IMR-90 (cell line): ENCODE results near the gene OSTC. TPM values are rescaled to one million over a fixed set of nuclear protein-coding genes. Genes with fewer than 3 reads are reported as not detected.

Experiments used
- ATAC-seq: fragments of 200-7000 bp; cut with Tn5 transposase; 2 replicates; pipeline ENCODE4 v1.9.1; 2020; ENCODE audit warnings: low read depth, mild to moderate bottlenecking, moderate library complexity
- BruUV-seq: library from RNA; stranded (reverse); fragments of 400-500 nt; replicated peaks from 2 replicates; lab custom pipeline; 2021; lab: Mats Ljungman, UMichigan
- CTCF ChIA-PET: fragments of 300-600 bp; formaldehyde crosslinking; extraction: SDS; loops from one replicate; lab custom pipeline; 2021; ENCODE audit warnings: antibody characterized with exemption; lab: Yijun Ruan, JAX
- POLR2A ChIA-PET: fragments of 300-600 bp; sonication (Branson Sonifier 250); formaldehyde crosslinking; loops from one replicate; lab custom pipeline; 2022; ENCODE audit warnings: antibody characterized with exemption; ENCODE audit not compliant: unreplicated experiment; lab: Charles Lee
- DNase-seq: peaks from one replicate; pipeline ENCODE4 v3.0.0; 2013
- H2AFZ ChIP-seq: replicated peaks from 2 replicates; pipeline ENCODE3; 2013; ENCODE audit warnings: low read length, mild to moderate bottlenecking; ENCODE audit not compliant: poor library complexity
- H2AK5ac ChIP-seq: 2 replicates; pipeline ENCODE4 v1.6.1; 2013; ENCODE audit warnings: low read depth, low read length, inconsistent platforms
- H2AK9ac ChIP-seq: replicated peaks from 2 replicates; pipeline ENCODE3; 2013; ENCODE audit warnings: mild to moderate bottlenecking, low read depth, low read length, moderate library complexity; ENCODE audit not compliant: poor library complexity
- H2BK120ac ChIP-seq: 2 replicates; pipeline ENCODE4 v1.6.1; 2013; ENCODE audit warnings: low read depth, low read length, inconsistent platforms
- H2BK15ac ChIP-seq: 3 replicates; pipeline ENCODE4 v1.6.1; 2013; ENCODE audit warnings: low read depth, low read length, inconsistent platforms
- H2BK20ac ChIP-seq: 2 replicates; pipeline ENCODE4 v1.6.1; 2013; ENCODE audit warnings: low read depth, mild to moderate bottlenecking, inconsistent platforms, low read length, moderate library complexity
- H2BK5ac ChIP-seq: 2 replicates; pipeline ENCODE4 v1.6.1; 2013; ENCODE audit warnings: mild to moderate bottlenecking, low read depth, low read length, inconsistent platforms; ENCODE audit not compliant: poor library complexity, severe bottlenecking
- H3K14ac ChIP-seq: replicated peaks from 2 replicates; pipeline ENCODE4 v1.6.1; 2013; ENCODE audit warnings: low read depth, low read length, inconsistent platforms
- H3K18ac ChIP-seq: 2 replicates; pipeline ENCODE4 v1.6.1; 2013; ENCODE audit warnings: low read depth, low read length, control low read depth
- H3K23ac ChIP-seq: 2 replicates; pipeline ENCODE4 v1.6.1; 2013; ENCODE audit warnings: low read depth, low read length, inconsistent platforms
- H3K27ac ChIP-seq: 2 replicates; pipeline ENCODE4 v1.5.1; 2013; ENCODE audit warnings: mild to moderate bottlenecking, control low read depth, low read length; ENCODE audit not compliant: insufficient read depth
- H3K27me3 ChIP-seq: 2 replicates; pipeline ENCODE4 v1.6.1; 2013; ENCODE audit warnings: low read length; ENCODE audit not compliant: control insufficient read depth, insufficient read depth
- H3K36me3 ChIP-seq: 2 replicates; pipeline ENCODE4 v1.6.1; 2013; ENCODE audit warnings: low read length, mixed read lengths; ENCODE audit not compliant: control insufficient read depth, insufficient read depth
- H3K4ac ChIP-seq: 2 replicates; pipeline ENCODE4 v1.6.1; 2013; ENCODE audit warnings: low read depth, low read length, inconsistent platforms
- H3K4me1 ChIP-seq: 2 replicates; pipeline ENCODE4 v1.6.1; 2013; ENCODE audit warnings: low read length, mixed read lengths; ENCODE audit not compliant: control insufficient read depth, insufficient read depth
- H3K4me2 ChIP-seq: 2 replicates; pipeline ENCODE4 v1.6.1; 2013; ENCODE audit warnings: low read depth, mild to moderate bottlenecking, control low read depth, low read length, moderate library complexity
- H3K4me3 ChIP-seq: 2 replicates; pipeline ENCODE4 v1.5.1; 2013; ENCODE audit warnings: low read depth, mild to moderate bottlenecking, control low read depth, low read length, moderate library complexity; ENCODE audit not compliant: insufficient read depth
- H3K56ac ChIP-seq: 2 replicates; pipeline ENCODE4 v1.6.1; 2013; ENCODE audit warnings: low read length, inconsistent platforms; ENCODE audit not compliant: insufficient read depth; ENCODE audit errors: extremely low read depth
- H3K79me1 ChIP-seq, 2 experiments: 2 replicates each; pipeline ENCODE4 v1.6.1; 2013; ENCODE audit warnings: low read length in 2 of 2, inconsistent platforms in 1 of 2, low read depth in 1 of 2
- H3K9ac ChIP-seq: 2 replicates; pipeline ENCODE4 v1.6.1; 2013; ENCODE audit warnings: low read depth, low read length, control low read depth
- H3K9me1 ChIP-seq: 2 replicates; pipeline ENCODE4 v1.6.1; 2013; ENCODE audit warnings: low read length, inconsistent platforms; ENCODE audit not compliant: insufficient read depth
- H3K9me3 ChIP-seq: 2 replicates; pipeline ENCODE4 v1.6.1; 2013; ENCODE audit warnings: low read length; ENCODE audit not compliant: control insufficient read depth, insufficient read depth
- H4K20me1 ChIP-seq: 2 replicates; pipeline ENCODE4 v1.6.1; 2013; ENCODE audit warnings: low read length, inconsistent platforms; ENCODE audit not compliant: insufficient read depth
- H4K5ac ChIP-seq: 2 replicates; pipeline ENCODE4 v1.6.1; 2013; ENCODE audit warnings: mild to moderate bottlenecking, low read depth, low read length, control low read depth
- H4K8ac ChIP-seq, 2 experiments: 2 replicates each; pipeline ENCODE4 v1.6.1; 2013; ENCODE audit warnings: low read depth in 2 of 2, low read length in 2 of 2, control low read depth in 1 of 2, inconsistent platforms in 1 of 2
- H4K91ac ChIP-seq: 2 replicates; pipeline ENCODE4 v1.6.1; 2013; ENCODE audit warnings: low read depth, low read length, inconsistent platforms; ENCODE audit not compliant: insufficient read depth
- BHLHE40 ChIP-seq: fragments of 150-350 bp; IDR thresholded peaks from 2 replicates; pipeline ENCODE4 v1.6.1; 2016; ENCODE audit warnings: mild to moderate bottlenecking, low read depth, low read length
- CEBPB ChIP-seq: IDR thresholded peaks from 2 replicates; pipeline ENCODE4 v1.6.1; 2012; ENCODE audit warnings: low read depth, low read length, improper control_type of control experiment
- CHD1 ChIP-seq: IDR thresholded peaks from 2 replicates; pipeline ENCODE4 v1.6.1; 2012; ENCODE audit warnings: low read depth, low read length, improper control_type of control experiment
- FOS ChIP-seq: fragments of 150-350 bp; IDR thresholded peaks from 2 replicates; pipeline ENCODE4 v1.6.1; 2016; ENCODE audit warnings: low read depth, low read length
- MAFK ChIP-seq: IDR thresholded peaks from 2 replicates; pipeline ENCODE4 v1.6.1; 2012; ENCODE audit warnings: low read depth, low read length, improper control_type of control experiment
- MAZ ChIP-seq: IDR thresholded peaks from 2 replicates; pipeline ENCODE4 v1.6.1; 2012; ENCODE audit warnings: low read depth, mild to moderate bottlenecking, low read length, improper control_type of control experiment, moderate library complexity, borderline replicate concordance
- MXI1 ChIP-seq: IDR thresholded peaks from 2 replicates; pipeline ENCODE4 v1.6.1; 2012; ENCODE audit warnings: low read depth, mild to moderate bottlenecking, low read length, moderate library complexity, borderline replicate concordance
- NFE2L2 ChIP-seq: fragments of 150-350 bp; IDR thresholded peaks from 2 replicates; pipeline ENCODE4 v1.6.1; 2016; ENCODE audit warnings: low read depth, mild to moderate bottlenecking, low read length
- POLR2A ChIP-seq: IDR thresholded peaks from 2 replicates; pipeline ENCODE4 v1.6.1; 2012; ENCODE audit warnings: mild to moderate bottlenecking, low read depth, low read length
- RAD21 ChIP-seq: IDR thresholded peaks from 2 replicates; pipeline ENCODE4 v1.6.1; 2012; ENCODE audit warnings: low read length, improper control_type of control experiment
- RCOR1 ChIP-seq: IDR thresholded peaks from 2 replicates; pipeline ENCODE4 v1.6.1; 2012; ENCODE audit warnings: mild to moderate bottlenecking, low read length, improper control_type of control experiment; ENCODE audit not compliant: insufficient replicate concordance
- RFX5 ChIP-seq: IDR thresholded peaks from 2 replicates; pipeline ENCODE4 v1.8.0; 2012; ENCODE audit warnings: low read depth, mild to moderate bottlenecking, low read length, moderate library complexity
- SMC3 ChIP-seq: fragments of 150-350 bp; IDR thresholded peaks from 2 replicates; pipeline ENCODE4 v1.6.1; 2016; ENCODE audit warnings: low read depth, mild to moderate bottlenecking, antibody characterized with exemption, low read length, moderate library complexity
- WGBS, 2 experiments: methylation state at CpG; one replicate each; pipeline versions ENCODE4 v1.1.5 to v1.1.7; 2013; ENCODE audit warnings: missing lambda C conversion rate in 2 of 2; ENCODE audit not compliant: insufficient read length in 1 of 2; ENCODE audit errors: extremely low coverage in 2 of 2; 5-methylcytosine and 5-hydroxymethylcytosine counted together
- dilution Hi-C: fragments of 300-500 bp; cut with HindIII; formaldehyde crosslinking; loops from one replicate; pipeline ENCODE4 v1.14.3; 2018; ENCODE audit warnings: low sequenced_read_pairs; ENCODE audit not compliant: unreplicated experiment
- in situ Hi-C: fragments of 300-500 bp; cut with MboI; formaldehyde crosslinking; loops from 3 replicates; pipeline ENCODE4 v1.14.3; 2019; ENCODE audit warnings: low sequenced_read_pairs, inconsistent platforms, mixed read lengths
- intact Hi-C: fragments of 100-400 bp; cut with micrococcal nuclease; formaldehyde crosslinking; loops from 2 replicates; pipeline ENCODE4 v1.10.0; 2022
- polyA plus RNA-seq, 3 experiments: library from polyadenylated mRNA; depleted of rRNA; stranded (reverse); fragments of >200 nt; gene quantifications; 2 replicates each; pipeline ENCODE4 v1.2.3, GENCODE V29; 2012; ENCODE audit warnings: low replicate concordance in 1 of 3
- total RNA-seq: library from RNA; depleted of rRNA; stranded (reverse); fragments of >200 nt; gene quantifications from 2 replicates; pipeline ENCODE4 v1.2.3, GENCODE V29; 2012
- TF ChIP-seq, protein P1 (sequence below): fragments of 150-350 bp; IDR thresholded peaks from 2 replicates; pipeline ENCODE4 v1.6.1; 2017; ENCODE audit warnings: mild to moderate bottlenecking, antibody characterized with exemption, low read length, low read depth
- TF ChIP-seq, protein P2 (sequence below): fragments of 150-350 bp; IDR thresholded peaks from 2 replicates; pipeline ENCODE4 v1.6.1; 2016; ENCODE audit warnings: low read depth, mild to moderate bottlenecking, low read length, moderate library complexity, borderline replicate concordance
- TF ChIP-seq, protein P3 (sequence below): conservative IDR thresholded peaks from 2 replicates; pipeline ENCODE4 v1.5.1; 2012; ENCODE audit warnings: mild to moderate bottlenecking, low read depth, low read length, improper control_type of control experiment

The OSTC gene
- total and polyA plus RNA-seq, 2 of the 4 experiments (the other 2 are of a cell fraction): 173 to 13,576 TPM

DNA sequence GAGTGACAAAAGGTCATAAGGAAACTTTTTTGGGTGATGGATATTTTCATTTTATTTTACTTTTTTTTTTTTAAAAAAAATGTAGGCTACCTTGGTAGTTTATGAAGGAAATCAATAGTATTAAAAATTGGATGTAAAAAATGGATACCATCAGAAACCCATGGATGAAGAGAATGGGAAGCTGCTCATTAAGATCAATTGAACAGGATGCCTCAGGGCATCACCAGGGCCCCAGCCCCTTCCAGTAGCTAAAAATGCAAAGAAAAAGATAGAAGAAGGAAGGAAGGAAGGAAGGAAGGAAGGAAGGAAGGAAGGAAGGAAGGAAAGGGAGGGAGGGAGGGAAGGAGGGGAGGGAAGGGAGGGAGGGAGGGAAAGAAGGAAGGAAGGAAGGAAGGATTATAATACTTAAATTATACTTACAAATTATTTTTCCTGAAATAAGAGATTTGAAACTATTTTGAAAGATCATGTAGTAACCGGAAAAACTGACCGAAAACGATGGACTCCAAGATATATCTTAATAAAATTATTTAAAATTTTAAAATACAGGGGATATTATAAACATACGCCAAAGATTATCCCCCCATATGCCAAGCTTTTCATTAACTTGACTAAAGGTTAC lies 24.1 kb downstream of the OSTC start:
- H3K79me1 ChIP-seq: no peaks in the 10 kb centered on the region
- H4K20me1 ChIP-seq: no peaks in the 10 kb centered on the region
- WGBS, 2 experiments: no CpG with 5 or more reads among the region's 4 CpGs
- no peak overlapping the region for H3K4me3 ChIP-seq
- H2BK120ac ChIP-seq: no peak overlapping the region
- no peak overlapping the region for H3K18ac ChIP-seq
- no peak overlapping the region for H2BK5ac ChIP-seq
- no peak overlapping the region for H3K4me2 ChIP-seq
- DNase-seq: no peak
- no peak overlapping the region for H2AK5ac ChIP-seq
- TF ChIP-seq, protein P1, sequence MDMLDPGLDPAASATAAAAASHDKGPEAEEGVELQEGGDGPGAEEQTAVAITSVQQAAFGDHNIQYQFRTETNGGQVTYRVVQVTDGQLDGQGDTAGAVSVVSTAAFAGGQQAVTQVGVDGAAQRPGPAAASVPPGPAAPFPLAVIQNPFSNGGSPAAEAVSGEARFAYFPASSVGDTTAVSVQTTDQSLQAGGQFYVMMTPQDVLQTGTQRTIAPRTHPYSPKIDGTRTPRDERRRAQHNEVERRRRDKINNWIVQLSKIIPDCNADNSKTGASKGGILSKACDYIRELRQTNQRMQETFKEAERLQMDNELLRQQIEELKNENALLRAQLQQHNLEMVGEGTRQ: no peak
- TF ChIP-seq BHLHE40 (no peak), SMC3 (no peak), FOS (no peak), POLR2A (no peak), MXI1 (no peak), RFX5 (no peak), CHD1 (no peak), MAFK (no peak), MAZ (no peak), CEBPB (no peak), RAD21 (no peak), NFE2L2 (no peak), RCOR1 (no peak)
- TF ChIP-seq, protein P2, sequence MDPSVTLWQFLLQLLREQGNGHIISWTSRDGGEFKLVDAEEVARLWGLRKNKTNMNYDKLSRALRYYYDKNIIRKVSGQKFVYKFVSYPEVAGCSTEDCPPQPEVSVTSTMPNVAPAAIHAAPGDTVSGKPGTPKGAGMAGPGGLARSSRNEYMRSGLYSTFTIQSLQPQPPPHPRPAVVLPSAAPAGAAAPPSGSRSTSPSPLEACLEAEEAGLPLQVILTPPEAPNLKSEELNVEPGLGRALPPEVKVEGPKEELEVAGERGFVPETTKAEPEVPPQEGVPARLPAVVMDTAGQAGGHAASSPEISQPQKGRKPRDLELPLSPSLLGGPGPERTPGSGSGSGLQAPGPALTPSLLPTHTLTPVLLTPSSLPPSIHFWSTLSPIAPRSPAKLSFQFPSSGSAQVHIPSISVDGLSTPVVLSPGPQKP: no peak
- TF ChIP-seq, protein P3, sequence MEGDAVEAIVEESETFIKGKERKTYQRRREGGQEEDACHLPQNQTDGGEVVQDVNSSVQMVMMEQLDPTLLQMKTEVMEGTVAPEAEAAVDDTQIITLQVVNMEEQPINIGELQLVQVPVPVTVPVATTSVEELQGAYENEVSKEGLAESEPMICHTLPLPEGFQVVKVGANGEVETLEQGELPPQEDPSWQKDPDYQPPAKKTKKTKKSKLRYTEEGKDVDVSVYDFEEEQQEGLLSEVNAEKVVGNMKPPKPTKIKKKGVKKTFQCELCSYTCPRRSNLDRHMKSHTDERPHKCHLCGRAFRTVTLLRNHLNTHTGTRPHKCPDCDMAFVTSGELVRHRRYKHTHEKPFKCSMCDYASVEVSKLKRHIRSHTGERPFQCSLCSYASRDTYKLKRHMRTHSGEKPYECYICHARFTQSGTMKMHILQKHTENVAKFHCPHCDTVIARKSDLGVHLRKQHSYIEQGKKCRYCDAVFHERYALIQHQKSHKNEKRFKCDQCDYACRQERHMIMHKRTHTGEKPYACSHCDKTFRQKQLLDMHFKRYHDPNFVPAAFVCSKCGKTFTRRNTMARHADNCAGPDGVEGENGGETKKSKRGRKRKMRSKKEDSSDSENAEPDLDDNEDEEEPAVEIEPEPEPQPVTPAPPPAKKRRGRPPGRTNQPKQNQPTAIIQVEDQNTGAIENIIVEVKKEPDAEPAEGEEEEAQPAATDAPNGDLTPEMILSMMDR: no peak
- no peak overlapping the region for H4K5ac ChIP-seq
- no peaks in the 10 kb centered on the region for H3K27me3 ChIP-seq
- H3K4me1 ChIP-seq: no peaks in the 10 kb centered on the region
- H3K56ac ChIP-seq: no peak overlapping the region
- H3K36me3 ChIP-seq: no peaks in the 10 kb centered on the region
- H3K9me3 ChIP-seq: no peaks in the 10 kb centered on the region
- CTCF ChIA-PET: interaction anchor here (0.6 kb wide), 1 partner anchor 109 kb away, joined by 3 read pairs; no protein-coding TSS in a partner anchor
- no peak overlapping the region for H3K27ac ChIP-seq
- H2AFZ ChIP-seq: no peak overlapping the region
- no peak overlapping the region for H3K4ac ChIP-seq
- no peak overlapping the region for H4K8ac ChIP-seq
- no peak overlapping the region for H2AK9ac ChIP-seq
- no peak overlapping the region for H3K14ac ChIP-seq
- intact Hi-C loops: no loop called here
- H3K9me1 ChIP-seq: 0 out of 2 replicates have a peak, but pooled peaks cover under 1% of the 10 kb centered on the region
- no peak overlapping the region for H2BK15ac ChIP-seq
- H4K91ac ChIP-seq: no peak overlapping the region
- H3K23ac ChIP-seq: no peak overlapping the region
- no TSS peak for BruUV-seq
- in situ Hi-C loops: no loop called here
- H3K9ac ChIP-seq: no peak overlapping the region
- no peak overlapping the region for H2BK20ac ChIP-seq
- no peak for ATAC-seq
- dilution Hi-C loops: no loop called here
- POLR2A ChIA-PET: no interaction called here
